Thyroid gland (tissue), 4 donors: ENCODE results near the gene ANKRD17. TPM values are rescaled to one million over a fixed set of nuclear protein-coding genes. Genes with fewer than 3 reads are reported as not detected.

ENCODE experiments used
- DNase-seq, 2 donors: peaks; one replicate each; pipeline ENCODE4 v3.0.0-alpha.2; 2019
- H3K27ac ChIP-seq, 3 donors: fragments of 200-600 bp; sonication (generic); 1 replicate in 2 of 3; 2 replicates in 1 of 3; pipeline ENCODE4 v1.5.1; 2016 to 2019; ENCODE audit warnings: mild to moderate bottlenecking in 1 of 3, moderate library complexity in 1 of 3
- H3K27me3 ChIP-seq: fragments of 200-600 bp; sonication (generic); one replicate; pipeline ENCODE4 v1.5.1; 2019
- H3K36me3 ChIP-seq, 2 donors: fragments of 200-600 bp; sonication (generic); one replicate each; pipeline ENCODE4 v1.5.1; 2016 to 2019
- H3K4me1 ChIP-seq, 2 donors: fragments of 200-600 bp; sonication (generic); one replicate each; pipeline ENCODE4 v1.5.1; 2017 to 2019
- H3K4me3 ChIP-seq, 3 donors: fragments of 200-600 bp; sonication (generic); replicated peaks in 1 of 3; 1 replicate in 2 of 3; 2 replicates in 1 of 3; pipeline ENCODE4 v1.5.1; 2016; ENCODE audit warnings: mild to moderate bottlenecking in 1 of 3
- H3K9me3 ChIP-seq: fragments of 200-600 bp; sonication (generic); one replicate; pipeline ENCODE4 v1.5.1; 2017
- POLR2A ChIP-seq, 2 donors: fragments of 450-650 bp; IDR thresholded peaks; one replicate each; pipeline ENCODE4 v1.6.1; 2017; ENCODE audit warnings: antibody characterized with exemption in 2 of 2, mild to moderate bottlenecking in 2 of 2, moderate library complexity in 1 of 2
- WGBS, 2 donors: methylation state at CpG; one replicate each; pipeline ENCODE4 v1.1.5; 2017; 5-methylcytosine and 5-hydroxymethylcytosine counted together
- intact Hi-C: fragments of 100-400 bp; cut with DNase I; formaldehyde crosslinking; loops from one replicate; pipeline ENCODE4 v1.15.1; 2023
- total RNA-seq, 4 donors: library from RNA; depleted of rRNA; stranded (reverse); fragments of >200 nt; gene quantifications; one replicate each; pipeline ENCODE4 v1.2.3, GENCODE V29; 2016
- TF ChIP-seq, protein P1 (sequence below), 6 experiments: fragments of 200-600 bp in 3 of 6; fragments of 450-650 bp in 3 of 6; sonication (generic) in 3 of 6; IDR thresholded peaks; one replicate each; pipeline ENCODE4 v1.5.1; 2016 to 2019; ENCODE audit warnings: antibody characterized with exemption in 6 of 6, mild to moderate bottlenecking in 2 of 6, inconsistent platforms in 1 of 6, moderate library complexity in 1 of 6

The ANKRD17 gene
- total RNA-seq, 4 donors from 2014 or later = 46.8 to 74.6 (median 64.2) TPM

DNA sequence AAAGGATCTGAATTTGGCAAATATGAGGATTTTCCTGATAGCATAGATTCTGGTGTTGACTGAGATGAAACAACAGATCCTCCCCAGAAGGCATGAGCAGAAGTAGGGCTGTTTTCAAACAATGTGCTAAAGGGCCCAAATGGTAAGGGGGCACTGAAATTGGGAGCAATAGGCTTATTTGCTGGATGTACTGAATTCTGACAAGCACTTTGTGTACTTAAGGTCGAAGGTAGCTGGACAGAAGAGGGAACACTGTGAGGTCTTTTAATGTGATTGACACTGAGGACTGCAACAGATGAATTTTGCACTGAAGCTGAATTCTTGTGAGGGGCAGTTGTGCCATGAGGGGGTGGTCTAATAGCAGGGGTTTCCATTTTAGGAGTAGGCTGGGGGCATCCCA is 167.9 kb downstream of the ANKRD17 start:
- no peaks in the 10 kb centered on the region for H3K4me1 ChIP-seq
- H3K9me3 ChIP-seq = no peaks in the 10 kb centered on the region
- no peak overlapping the region for H3K4me3 ChIP-seq
- H3K36me3 ChIP-seq = peaks cover 24 to 32% of the 10 kb centered on the region in 2 donors
- intact Hi-C loops = no loop called here
- H3K27me3 ChIP-seq = no peaks in the 10 kb centered on the region
- TF ChIP-seq POLR2A (IDR thresholded peaks at IDR 0.05) = no peak
- TF ChIP-seq, protein P1, sequence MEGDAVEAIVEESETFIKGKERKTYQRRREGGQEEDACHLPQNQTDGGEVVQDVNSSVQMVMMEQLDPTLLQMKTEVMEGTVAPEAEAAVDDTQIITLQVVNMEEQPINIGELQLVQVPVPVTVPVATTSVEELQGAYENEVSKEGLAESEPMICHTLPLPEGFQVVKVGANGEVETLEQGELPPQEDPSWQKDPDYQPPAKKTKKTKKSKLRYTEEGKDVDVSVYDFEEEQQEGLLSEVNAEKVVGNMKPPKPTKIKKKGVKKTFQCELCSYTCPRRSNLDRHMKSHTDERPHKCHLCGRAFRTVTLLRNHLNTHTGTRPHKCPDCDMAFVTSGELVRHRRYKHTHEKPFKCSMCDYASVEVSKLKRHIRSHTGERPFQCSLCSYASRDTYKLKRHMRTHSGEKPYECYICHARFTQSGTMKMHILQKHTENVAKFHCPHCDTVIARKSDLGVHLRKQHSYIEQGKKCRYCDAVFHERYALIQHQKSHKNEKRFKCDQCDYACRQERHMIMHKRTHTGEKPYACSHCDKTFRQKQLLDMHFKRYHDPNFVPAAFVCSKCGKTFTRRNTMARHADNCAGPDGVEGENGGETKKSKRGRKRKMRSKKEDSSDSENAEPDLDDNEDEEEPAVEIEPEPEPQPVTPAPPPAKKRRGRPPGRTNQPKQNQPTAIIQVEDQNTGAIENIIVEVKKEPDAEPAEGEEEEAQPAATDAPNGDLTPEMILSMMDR (IDR thresholded peaks at IDR 0.05) = no peak
- no peak for DNase-seq
- 83 to 92% methylated on average over 1 of the region's 1 CpG for WGBS, 2 donors
- no peak overlapping the region for H3K27ac ChIP-seq

DNA sequence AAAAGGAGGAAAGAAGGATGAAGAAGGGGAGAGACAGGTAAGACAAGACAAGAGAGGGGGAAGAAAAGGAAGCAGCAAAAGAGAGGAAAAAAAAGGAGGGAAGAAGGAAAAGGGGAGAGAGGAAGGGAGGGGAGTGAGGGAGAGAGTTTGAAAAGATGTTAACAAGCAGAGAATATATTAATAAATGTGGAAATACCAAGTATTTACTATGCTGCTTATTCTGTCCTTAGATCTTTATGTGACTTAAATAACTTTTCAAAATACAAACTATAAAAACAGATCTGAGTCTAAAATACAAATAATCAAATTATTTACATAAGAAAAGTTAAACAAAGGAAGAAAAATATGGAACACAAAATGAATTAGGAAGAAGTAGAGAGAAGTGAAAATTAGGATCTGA is 170.7 kb downstream of the ANKRD17 start:
- DNase-seq = no peak
- intact Hi-C loops = no loop called here
- Histone ChIP-seq H3K4me1 (no peaks in the 10 kb centered on the region), H3K36me3 (peaks cover 15 to 26% of the 10 kb centered on the region in 2 donors), H3K27me3 (no peaks in the 10 kb centered on the region), H3K27ac (no peak overlapping the region), H3K4me3 (no peak overlapping the region), H3K9me3 (no peaks in the 10 kb centered on the region)
- TF ChIP-seq, protein P1 (IDR thresholded peaks at IDR 0.05) = no peak
- TF ChIP-seq POLR2A (IDR thresholded peaks at IDR 0.05) = no peak

DNA sequence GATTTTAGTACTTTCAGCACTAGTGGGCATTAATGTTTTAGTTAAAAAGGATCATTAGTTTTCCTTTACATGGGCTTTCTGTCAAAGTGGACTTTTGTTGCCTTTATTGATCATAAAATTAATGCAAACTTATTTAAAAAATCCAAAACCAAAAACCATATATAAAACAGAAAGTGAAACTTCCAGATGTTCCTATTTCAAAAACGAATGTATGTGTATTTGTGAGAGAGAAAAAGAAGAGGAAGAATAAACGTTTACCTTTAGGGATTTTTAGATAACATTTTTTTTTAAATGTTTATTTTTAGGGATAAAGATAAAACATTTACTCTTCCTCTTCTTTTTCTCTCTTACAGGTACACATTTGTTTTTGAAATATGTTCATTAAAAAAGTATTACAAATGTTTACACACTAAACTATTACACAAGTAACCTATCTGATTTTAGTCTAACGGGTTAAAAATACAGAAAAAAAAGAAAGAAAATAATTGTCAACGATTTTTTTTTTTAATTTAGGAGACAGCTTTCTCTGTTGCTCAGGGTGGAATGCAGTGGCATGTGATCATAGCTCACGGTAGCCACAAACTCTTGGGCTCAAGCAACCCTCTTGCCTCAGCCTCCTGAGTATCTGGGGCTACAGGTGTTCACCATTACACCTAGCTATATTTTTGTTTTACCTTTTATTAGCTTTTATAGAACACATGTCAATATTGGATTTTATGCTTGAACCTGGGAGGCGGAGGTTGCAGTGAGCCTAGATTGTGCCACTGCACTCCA is 172.3 kb downstream of the ANKRD17 start:
- no peak overlapping the region for H3K4me3 ChIP-seq
- intact Hi-C loops = no loop called here
- TF ChIP-seq POLR2A (IDR thresholded peaks at IDR 0.05) = no peak
- TF ChIP-seq, protein P1 (IDR thresholded peaks at IDR 0.05) = no peak
- H3K9me3 ChIP-seq = no peaks in the 10 kb centered on the region
- WGBS, 2 donors = 69 to 74% methylated on average over 6 of the region's 6 CpGs
- no peaks in the 10 kb centered on the region for H3K4me1 ChIP-seq
- H3K27ac ChIP-seq = no peak overlapping the region
- H3K27me3 ChIP-seq = no peaks in the 10 kb centered on the region
- no peak for DNase-seq
- peaks cover 14 to 16% of the 10 kb centered on the region in 2 donors for H3K36me3 ChIP-seq

DNA sequence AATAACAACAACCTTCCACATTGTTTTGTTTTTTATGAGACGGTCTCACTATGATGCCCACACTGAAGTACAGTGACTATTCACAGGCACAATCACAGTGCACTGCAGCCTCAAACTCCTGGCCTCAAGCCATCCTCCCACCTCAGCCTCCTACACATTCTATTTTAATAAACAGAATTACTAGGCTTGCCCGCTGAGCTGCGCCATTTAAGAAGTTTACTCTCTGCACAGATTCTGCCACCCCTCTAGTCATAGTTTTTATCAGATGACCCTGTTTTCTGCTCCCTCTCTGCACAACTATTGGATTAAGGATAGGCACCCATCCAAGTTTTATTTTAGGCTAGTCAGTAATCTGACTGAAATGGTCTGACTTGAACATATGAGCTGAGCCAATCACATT is 177.8 kb downstream of the ANKRD17 start:
- TF ChIP-seq, protein P1 (IDR thresholded peaks at IDR 0.05) = no peak
- no peak for TF ChIP-seq POLR2A (IDR thresholded peaks at IDR 0.05)
- H3K27ac ChIP-seq = no peak overlapping the region
- H3K4me3 ChIP-seq = no peak overlapping the region
- peaks cover 23 to 28% of the 10 kb centered on the region in 2 donors for H3K36me3 ChIP-seq
- intact Hi-C loops = no loop called here
- no peaks in the 10 kb centered on the region for H3K9me3 ChIP-seq
- no peaks in the 10 kb centered on the region for H3K27me3 ChIP-seq
- H3K4me1 ChIP-seq = no peaks in the 10 kb centered on the region
- no peak for DNase-seq
- 79 to 88% methylated on average over 3 of the region's 3 CpGs for WGBS, 2 donors

DNA sequence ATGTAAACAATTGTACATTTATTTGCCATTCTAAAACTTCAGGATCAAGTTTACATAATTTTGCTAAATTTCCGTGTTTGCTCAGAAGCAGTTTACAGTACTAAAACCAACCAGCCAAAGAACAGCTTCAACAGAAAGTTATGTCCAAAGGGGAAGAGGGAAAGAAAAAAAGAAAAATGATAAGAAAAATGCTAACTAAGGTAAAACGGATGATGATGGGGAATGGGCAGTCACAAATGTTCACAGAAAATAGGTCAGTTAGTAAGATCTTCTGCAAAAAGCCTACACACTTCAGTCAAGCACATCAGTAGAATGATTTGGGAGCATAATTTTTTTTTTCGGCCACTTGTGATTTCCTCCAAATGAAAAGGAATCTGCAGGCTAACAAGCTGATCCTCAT is 182.8 kb downstream of the ANKRD17 start:
- no peak for TF ChIP-seq POLR2A (IDR thresholded peaks at IDR 0.05)
- TF ChIP-seq, protein P1 (IDR thresholded peaks at IDR 0.05) = no peak
- no peak for DNase-seq
- intact Hi-C loops = no loop called here
- H3K27me3 ChIP-seq = no peaks in the 10 kb centered on the region
- H3K36me3 ChIP-seq = peaks cover 15 to 29% of the 10 kb centered on the region in 2 donors
- no peak overlapping the region for H3K4me3 ChIP-seq
- no peaks in the 10 kb centered on the region for H3K9me3 ChIP-seq
- H3K27ac ChIP-seq = no peak overlapping the region
- WGBS, 2 donors = 89 to 96% methylated on average over 3 of the region's 3 CpGs
- H3K4me1 ChIP-seq = no peaks in the 10 kb centered on the region
